Measurements from ENCODE around the gene IL17C.

Gene IL17C

GRCh38 chr16:88627531-88628411, 10.6 kb upstream of the IL17C start:
- Histone ChIP-seq H3K4me3 (ENCODE audit: insufficient read depth, low read depth, low read length) (no peak overlapping the region), H3K4me1 (ENCODE audit: control insufficient read depth, insufficient read depth, low read length) (no peaks in the 10 kb centered on the region), H3K9me3 (ENCODE audit: control insufficient read depth, low read length) (no peaks in the 10 kb centered on the region), H3K27ac (ENCODE audit: insufficient read depth, low read depth, low read length, poor library complexity, severe bottlenecking) (no peak overlapping the region), H3K36me3 (ENCODE audit: control insufficient read depth, insufficient read depth, low read length) (peaks cover 19% of the 10 kb centered on the region), H3K27me3 (ENCODE audit: control insufficient read depth, insufficient read depth, low read length, poor library complexity, severe bottlenecking) (no peaks in the 10 kb centered on the region)
- WGBS, 2 experiments, result 95 to 96% methylated on average over 27 of the region's 27 CpGs

- H3K27ac ChIP-seq (ENCODE audit: insufficient read depth, low read depth, low read length, poor library complexity, severe bottlenecking), result no peak overlapping the region
- H3K36me3 ChIP-seq (ENCODE audit: control insufficient read depth, insufficient read depth, low read length), result peaks cover 15% of the 10 kb centered on the region
- 69 to 70% methylated on average over 12 of the region's 12 CpGs for WGBS, 2 experiments
Measured at GRCh38 chr16:88628512-88628974, 9.8 kb upstream of the IL17C start.

GRCh38 chr16:88629835-88630234, 8.5 kb upstream of the IL17C start:
- Histone ChIP-seq H3K4me1 (ENCODE audit: control insufficient read depth, insufficient read depth, low read length) (peaks cover 8% of the 10 kb centered on the region), H3K4me3 (ENCODE audit: insufficient read depth, low read depth, low read length) (no peak overlapping the region), H3K27ac (ENCODE audit: insufficient read depth, low read depth, low read length, poor library complexity, severe bottlenecking) (no peak overlapping the region), H3K9me3 (ENCODE audit: control insufficient read depth, low read length) (no peaks in the 10 kb centered on the region), H3K27me3 (ENCODE audit: control insufficient read depth, insufficient read depth, low read length, poor library complexity, severe bottlenecking) (peaks cover 10% of the 10 kb centered on the region), H3K36me3 (ENCODE audit: control insufficient read depth, insufficient read depth, low read length) (peaks cover 2% of the 10 kb centered on the region)
- 85% methylated on average over 9 of the region's 9 CpGs for WGBS, 2 experiments

More at GRCh38 chr16:88628512-88628974, 9.8 kb upstream of the IL17C start:
- H3K9me3 ChIP-seq (ENCODE audit: control insufficient read depth, low read length), result no peaks in the 10 kb centered on the region
- no peaks in the 10 kb centered on the region for H3K4me1 ChIP-seq (ENCODE audit: control insufficient read depth, insufficient read depth, low read length)
- no peak overlapping the region for H3K4me3 ChIP-seq (ENCODE audit: insufficient read depth, low read depth, low read length)
- H3K27me3 ChIP-seq (ENCODE audit: control insufficient read depth, insufficient read depth, low read length, poor library complexity, severe bottlenecking), result no peaks in the 10 kb centered on the region

- Histone ChIP-seq H3K27ac (ENCODE audit: insufficient read depth, low read depth, low read length, poor library complexity, severe bottlenecking) (no peak overlapping the region), H3K27me3 (ENCODE audit: control insufficient read depth, insufficient read depth, low read length, poor library complexity, severe bottlenecking) (peaks cover 16% of the 10 kb centered on the region), H3K4me3 (ENCODE audit: insufficient read depth, low read depth, low read length) (no peak overlapping the region), H3K9me3 (ENCODE audit: control insufficient read depth, low read length) (no peaks in the 10 kb centered on the region), H3K36me3 (ENCODE audit: control insufficient read depth, insufficient read depth, low read length) (peaks cover 2% of the 10 kb centered on the region), H3K4me1 (ENCODE audit: control insufficient read depth, insufficient read depth, low read length) (peaks cover 10% of the 10 kb centered on the region)
- 95% methylated on average over 9 to 12 of the region's 12 CpGs for WGBS, 2 experiments
Measured at GRCh38 chr16:88630433-88630832, 7.9 kb upstream of the IL17C start.

- Histone ChIP-seq H3K27ac (ENCODE audit: insufficient read depth, low read depth, low read length, poor library complexity, severe bottlenecking) (no peak overlapping the region), H3K36me3 (ENCODE audit: control insufficient read depth, insufficient read depth, low read length) (peaks cover 2% of the 10 kb centered on the region), H3K4me3 (ENCODE audit: insufficient read depth, low read depth, low read length) (no peak overlapping the region), H3K27me3 (ENCODE audit: control insufficient read depth, insufficient read depth, low read length, poor library complexity, severe bottlenecking) (peaks cover 21% of the 10 kb centered on the region), H3K4me1 (ENCODE audit: control insufficient read depth, insufficient read depth, low read length) (peaks cover 10% of the 10 kb centered on the region), H3K9me3 (ENCODE audit: control insufficient read depth, low read length) (no peaks in the 10 kb centered on the region)
- 94 to 95% methylated on average over 23 of the region's 23 CpGs for WGBS, 2 experiments
Measured at GRCh38 chr16:88630941-88631340, 7.4 kb upstream of the IL17C start.

- no peak overlapping the region for H3K4me3 ChIP-seq (ENCODE audit: insufficient read depth, low read depth, low read length)
- peaks cover 2% of the 10 kb centered on the region for H3K36me3 ChIP-seq (ENCODE audit: control insufficient read depth, insufficient read depth, low read length)
- H3K27ac ChIP-seq (ENCODE audit: insufficient read depth, low read depth, low read length, poor library complexity, severe bottlenecking), result no peak overlapping the region
- H3K9me3 ChIP-seq (ENCODE audit: control insufficient read depth, low read length), result no peaks in the 10 kb centered on the region
- WGBS, 2 experiments, result 77 to 83% methylated on average over 13 to 16 of the region's 16 CpGs
- peaks cover 10% of the 10 kb centered on the region for H3K4me1 ChIP-seq (ENCODE audit: control insufficient read depth, insufficient read depth, low read length)
- H3K27me3 ChIP-seq (ENCODE audit: control insufficient read depth, insufficient read depth, low read length, poor library complexity, severe bottlenecking), result peaks cover 21% of the 10 kb centered on the region
Measured at GRCh38 chr16:88631384-88631783, 7.0 kb upstream of the IL17C start.

- peaks cover 10% of the 10 kb centered on the region for H3K4me1 ChIP-seq (ENCODE audit: control insufficient read depth, insufficient read depth, low read length)
- H3K4me3 ChIP-seq (ENCODE audit: insufficient read depth, low read depth, low read length), result no peak overlapping the region
- H3K9me3 ChIP-seq (ENCODE audit: control insufficient read depth, low read length), result no peaks in the 10 kb centered on the region
- H3K27me3 ChIP-seq (ENCODE audit: control insufficient read depth, insufficient read depth, low read length, poor library complexity, severe bottlenecking), result peaks cover 21% of the 10 kb centered on the region
- H3K27ac ChIP-seq (ENCODE audit: insufficient read depth, low read depth, low read length, poor library complexity, severe bottlenecking), result no peak overlapping the region
- 92 to 93% methylated on average over 30 of the region's 30 CpGs for WGBS, 2 experiments
- H3K36me3 ChIP-seq (ENCODE audit: control insufficient read depth, insufficient read depth, low read length), result peaks cover 2% of the 10 kb centered on the region
Measured at GRCh38 chr16:88631920-88632586, 6.3 kb upstream of the IL17C start.

- H3K9me3 ChIP-seq (ENCODE audit: control insufficient read depth, low read length), result no peaks in the 10 kb centered on the region
- WGBS, 2 experiments, result 91 to 93% methylated on average over 11 of the region's 11 CpGs
- H3K4me1 ChIP-seq (ENCODE audit: control insufficient read depth, insufficient read depth, low read length), result peaks cover 10% of the 10 kb centered on the region
- H3K27me3 ChIP-seq (ENCODE audit: control insufficient read depth, insufficient read depth, low read length, poor library complexity, severe bottlenecking), result peaks cover 21% of the 10 kb centered on the region
- no peak overlapping the region for H3K27ac ChIP-seq (ENCODE audit: insufficient read depth, low read depth, low read length, poor library complexity, severe bottlenecking)
- H3K36me3 ChIP-seq (ENCODE audit: control insufficient read depth, insufficient read depth, low read length), result peaks cover 2% of the 10 kb centered on the region
- no peak overlapping the region for H3K4me3 ChIP-seq (ENCODE audit: insufficient read depth, low read depth, low read length)
Measured at GRCh38 chr16:88632587-88632930, 5.8 kb upstream of the IL17C start.

- H3K27ac ChIP-seq (ENCODE audit: insufficient read depth, low read depth, low read length, poor library complexity, severe bottlenecking), result no peak overlapping the region
- WGBS, 2 experiments, result 48 to 51% methylated on average over 23 of the region's 23 CpGs
- peaks cover 2% of the 10 kb centered on the region for H3K36me3 ChIP-seq (ENCODE audit: control insufficient read depth, insufficient read depth, low read length)
- H3K4me3 ChIP-seq (ENCODE audit: insufficient read depth, low read depth, low read length), result no peak overlapping the region
- peaks cover 10% of the 10 kb centered on the region for H3K4me1 ChIP-seq (ENCODE audit: control insufficient read depth, insufficient read depth, low read length)
- no peaks in the 10 kb centered on the region for H3K9me3 ChIP-seq (ENCODE audit: control insufficient read depth, low read length)
- peaks cover 21% of the 10 kb centered on the region for H3K27me3 ChIP-seq (ENCODE audit: control insufficient read depth, insufficient read depth, low read length, poor library complexity, severe bottlenecking)
Measured at GRCh38 chr16:88633684-88634140, 4.7 kb upstream of the IL17C start.

Measured in ectodermal cell (in vitro differentiated cells).